ENCODE data around the gene ECHDC1. TPM values are rescaled to one million over a fixed set of nuclear protein-coding genes. Genes with fewer than 3 reads are reported as not detected.
"Not testable (repeated sequence)": the region's sequence is repeated elsewhere in the genome, so short reads cannot be mapped to it uniquely, and the experiment has no call there.

The ECHDC1 gene
- total RNA-seq, 4 donors from 2014 or later, result 55.4 to 149 (median 71.5) TPM

DNA sequence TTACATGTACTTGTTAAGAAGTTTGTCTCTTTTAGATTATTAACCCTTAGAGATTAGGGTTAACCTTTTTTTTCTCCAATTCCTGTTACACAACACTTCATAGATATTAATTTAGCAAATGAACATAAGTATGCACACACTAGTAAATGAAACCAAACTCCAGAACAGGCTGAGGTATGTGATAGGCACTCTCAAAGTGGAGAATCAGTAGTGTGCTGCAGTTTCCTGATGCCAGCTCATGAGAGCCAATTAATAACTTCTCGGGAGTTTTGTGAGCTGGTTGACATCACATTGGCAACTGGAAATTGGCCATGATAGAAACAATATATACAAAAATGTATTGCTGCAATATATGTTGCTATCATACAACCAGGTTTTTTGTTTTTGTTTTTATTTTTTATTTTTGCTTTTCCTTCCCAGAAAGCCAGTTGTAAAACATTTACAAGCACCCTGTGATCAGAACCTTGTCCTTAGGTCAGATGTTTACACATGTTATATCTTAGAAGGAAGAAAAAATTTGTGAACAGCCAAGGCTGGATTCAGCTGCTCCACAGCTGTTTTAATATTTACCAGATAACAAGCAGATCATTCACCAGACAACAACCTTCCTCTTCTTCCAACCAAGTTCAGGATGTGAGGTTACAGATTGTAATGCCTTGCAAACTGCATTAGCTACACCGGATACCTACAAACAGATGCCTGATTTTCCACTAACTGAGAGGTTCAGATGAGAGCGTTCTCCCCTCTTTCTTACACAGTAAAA is 42.4 kb upstream of the ECHDC1 start:
- intact Hi-C loops (cut with DNase I), result no loop called here
- H3K9me3 ChIP-seq, result no peaks in the 10 kb centered on the region
- TF ChIP-seq POLR2A (IDR thresholded peaks at IDR 0.05), result no peak
- TF ChIP-seq, protein P1, sequence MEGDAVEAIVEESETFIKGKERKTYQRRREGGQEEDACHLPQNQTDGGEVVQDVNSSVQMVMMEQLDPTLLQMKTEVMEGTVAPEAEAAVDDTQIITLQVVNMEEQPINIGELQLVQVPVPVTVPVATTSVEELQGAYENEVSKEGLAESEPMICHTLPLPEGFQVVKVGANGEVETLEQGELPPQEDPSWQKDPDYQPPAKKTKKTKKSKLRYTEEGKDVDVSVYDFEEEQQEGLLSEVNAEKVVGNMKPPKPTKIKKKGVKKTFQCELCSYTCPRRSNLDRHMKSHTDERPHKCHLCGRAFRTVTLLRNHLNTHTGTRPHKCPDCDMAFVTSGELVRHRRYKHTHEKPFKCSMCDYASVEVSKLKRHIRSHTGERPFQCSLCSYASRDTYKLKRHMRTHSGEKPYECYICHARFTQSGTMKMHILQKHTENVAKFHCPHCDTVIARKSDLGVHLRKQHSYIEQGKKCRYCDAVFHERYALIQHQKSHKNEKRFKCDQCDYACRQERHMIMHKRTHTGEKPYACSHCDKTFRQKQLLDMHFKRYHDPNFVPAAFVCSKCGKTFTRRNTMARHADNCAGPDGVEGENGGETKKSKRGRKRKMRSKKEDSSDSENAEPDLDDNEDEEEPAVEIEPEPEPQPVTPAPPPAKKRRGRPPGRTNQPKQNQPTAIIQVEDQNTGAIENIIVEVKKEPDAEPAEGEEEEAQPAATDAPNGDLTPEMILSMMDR (IDR thresholded peaks at IDR 0.05), result no peak
- H3K27me3 ChIP-seq, result no peaks in the 10 kb centered on the region
- no peak for DNase-seq
- H3K36me3 ChIP-seq, result no peaks in the 10 kb centered on the region
- 84 to 92% methylated on average over 3 of the region's 3 CpGs for WGBS, 2 donors
- H3K4me3 ChIP-seq (replicated peaks in 1 of 3), result no peak overlapping the region
- no peaks in the 10 kb centered on the region for H3K4me1 ChIP-seq
- H3K27ac ChIP-seq, result no peak overlapping the region

DNA sequence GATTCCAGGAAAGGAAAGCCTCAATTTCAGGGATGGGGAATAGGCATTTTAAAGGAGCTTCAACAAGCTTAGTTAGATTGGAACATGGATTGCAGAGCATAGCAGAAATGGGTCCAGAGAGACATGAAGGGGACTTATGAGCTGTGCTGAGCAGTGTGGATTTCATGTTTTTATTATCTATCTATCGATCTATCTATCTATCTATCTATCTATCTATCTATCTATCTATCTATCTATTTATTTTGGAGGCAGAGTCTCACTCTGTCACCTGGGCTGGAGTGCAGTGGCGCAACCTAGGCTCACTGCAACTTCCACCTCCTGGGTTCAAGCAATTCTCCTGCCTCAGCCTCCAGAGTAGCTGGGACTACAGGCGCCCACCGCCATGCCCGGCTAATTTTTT is 41.4 kb upstream of the ECHDC1 start:
- intact Hi-C loops (cut with DNase I); DNase-seq; H3K36me3 ChIP-seq; H3K4me1 ChIP-seq; H3K4me3 ChIP-seq (replicated peaks in 1 of 3); H3K27ac ChIP-seq; H3K9me3 ChIP-seq; H3K27me3 ChIP-seq: not testable (repeated sequence)
- WGBS, 2 donors, result 94 to 96% methylated on average over 5 of the region's 5 CpGs

DNA sequence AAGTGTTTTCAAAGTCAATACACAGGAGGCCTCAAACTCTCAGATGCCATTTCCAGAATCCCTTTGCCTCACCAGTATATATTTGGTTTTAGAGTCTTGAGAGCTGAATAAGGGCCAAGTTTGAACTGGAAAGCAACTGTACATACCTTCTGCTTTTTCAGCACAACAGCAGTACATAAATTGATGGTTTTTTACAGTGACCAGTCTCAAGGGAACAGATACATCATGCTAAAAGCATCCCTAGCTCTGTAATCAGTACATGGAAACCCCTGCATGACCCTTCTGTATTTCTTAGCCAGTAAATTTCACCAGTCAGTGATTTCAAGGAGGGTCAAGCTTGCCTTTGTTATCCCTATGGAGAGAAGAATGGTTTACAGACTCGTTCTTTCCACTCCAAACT is 40.6 kb upstream of the ECHDC1 start:
- intact Hi-C loops (cut with DNase I), result no loop called here
- H3K4me1 ChIP-seq, result no peaks in the 10 kb centered on the region
- no peak overlapping the region for H3K27ac ChIP-seq
- no peak overlapping the region for H3K4me3 ChIP-seq (replicated peaks in 1 of 3)
- no peaks in the 10 kb centered on the region for H3K27me3 ChIP-seq
- WGBS, 2 donors, result 29 to 32% methylated on average over 1 of the region's 1 CpG
- H3K9me3 ChIP-seq, result no peaks in the 10 kb centered on the region
- no peak for DNase-seq
- no peaks in the 10 kb centered on the region for H3K36me3 ChIP-seq
- TF ChIP-seq POLR2A (IDR thresholded peaks at IDR 0.05), result no peak
- TF ChIP-seq, protein P1 (IDR thresholded peaks at IDR 0.05), result no peak

DNA sequence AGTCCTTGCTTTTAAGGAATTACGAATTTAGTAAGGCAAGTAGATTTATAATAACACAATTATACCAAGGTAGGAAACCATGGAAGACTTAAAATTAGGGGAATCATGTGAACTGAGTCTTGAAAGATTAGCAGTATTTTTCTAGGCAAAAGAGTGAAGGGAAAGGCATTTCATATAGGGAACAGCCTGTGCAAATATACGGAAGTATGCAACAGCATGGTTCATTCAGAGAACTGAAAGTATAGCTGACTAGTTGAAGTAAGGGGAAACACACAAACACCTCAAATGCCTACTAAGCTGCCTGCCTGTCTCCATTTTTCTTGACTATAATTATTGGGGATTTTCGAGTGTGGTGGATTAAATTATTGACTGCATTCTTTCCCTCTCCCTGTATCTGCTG is 39.0 kb upstream of the ECHDC1 start:
- no peaks in the 10 kb centered on the region for H3K4me1 ChIP-seq
- no peak overlapping the region for H3K27ac ChIP-seq
- 93 to 95% methylated on average over 3 of the region's 3 CpGs for WGBS, 2 donors
- DNase-seq, result no peak
- intact Hi-C loops (cut with DNase I), result no loop called here
- no peaks in the 10 kb centered on the region for H3K9me3 ChIP-seq
- H3K36me3 ChIP-seq, result no peaks in the 10 kb centered on the region
- H3K4me3 ChIP-seq (replicated peaks in 1 of 3), result no peak overlapping the region
- no peaks in the 10 kb centered on the region for H3K27me3 ChIP-seq
- TF ChIP-seq, protein P1 (IDR thresholded peaks at IDR 0.05), result no peak
- no peak for TF ChIP-seq POLR2A (IDR thresholded peaks at IDR 0.05)

DNA sequence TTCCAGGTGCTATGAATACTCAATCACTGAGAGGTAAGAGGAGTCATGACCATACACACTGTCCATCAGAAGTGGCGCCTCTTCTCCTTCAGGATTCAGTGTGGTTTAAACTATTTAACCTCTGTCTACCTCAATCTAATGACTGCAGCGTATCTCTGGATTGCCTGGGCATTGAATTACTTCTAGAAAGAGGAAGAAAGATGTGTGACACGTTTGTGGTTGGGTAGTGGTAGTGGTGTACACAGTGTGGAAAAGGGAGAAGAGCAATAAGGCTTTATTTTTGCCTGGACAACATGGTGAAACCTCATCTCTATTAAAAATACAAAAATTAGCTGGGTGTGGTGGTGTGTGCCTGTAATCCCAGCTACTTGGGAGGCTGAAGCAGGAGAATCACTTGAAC is 38.0 kb upstream of the ECHDC1 start:
- H3K4me1 ChIP-seq, result no peaks in the 10 kb centered on the region
- H3K9me3 ChIP-seq, result no peaks in the 10 kb centered on the region
- H3K36me3 ChIP-seq, result no peaks in the 10 kb centered on the region
- DNase-seq, result no peak
- no peak for TF ChIP-seq POLR2A (IDR thresholded peaks at IDR 0.05)
- TF ChIP-seq, protein P1 (IDR thresholded peaks at IDR 0.05), result no peak
- no peak overlapping the region for H3K4me3 ChIP-seq (replicated peaks in 1 of 3)
- intact Hi-C loops (cut with DNase I), result no loop called here
- H3K27me3 ChIP-seq, result no peaks in the 10 kb centered on the region
- H3K27ac ChIP-seq, result no peak overlapping the region
- WGBS, 2 donors, result 84 to 90% methylated on average over 3 of the region's 3 CpGs
